Astrocyte of the cerebellum (primary cell): ENCODE data around the gene LAMB4.
A peak's percentile ranks its signal among the peaks of the same experiment; 100 is the strongest.

ENCODE experiments used
- DNase-seq: peaks from one replicate; pipeline ENCODE4 v3.0.0-alpha.2; 2011; ENCODE audit warnings: low read depth
- H3K4me3 ChIP-seq: 2 replicates; pipeline ENCODE4 v1.5.1; 2011; ENCODE audit warnings: mild to moderate bottlenecking, low read depth, low read length, moderate library complexity
- CTCF ChIP-seq: IDR thresholded peaks from 2 replicates; pipeline ENCODE4 v1.5.1; 2012; ENCODE audit warnings: low read length, low read depth, moderate library complexity, mild to moderate bottlenecking; ENCODE audit errors: missing control alignments
- in situ Hi-C: cut with HindIII; loops from 2 replicates; pipeline ENCODE4 v1.10.0; 2017; ENCODE audit warnings: low sequenced_read_pairs

The LAMB4 gene

DNA sequence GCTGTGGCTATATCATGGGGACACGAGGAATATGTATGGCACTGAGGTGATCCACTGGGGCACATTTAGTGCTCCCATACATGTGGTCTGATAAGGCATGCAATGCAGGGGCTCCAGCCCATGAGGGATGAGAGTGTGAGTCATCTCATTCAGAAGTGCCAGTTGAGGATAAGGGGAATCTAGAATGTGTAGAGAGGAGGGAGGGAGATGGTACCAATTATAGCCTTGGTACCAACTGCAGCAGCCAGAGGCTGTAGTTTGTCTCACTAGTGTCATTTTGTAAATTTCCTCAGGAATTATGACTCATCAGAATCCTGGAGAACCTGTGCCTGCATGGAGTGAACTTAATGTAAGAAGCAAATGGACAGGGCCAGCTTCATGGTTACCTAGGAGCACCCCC, 46.2 kb downstream of the LAMB4 start:
- no peak overlapping the region for H3K4me3 ChIP-seq
- TF ChIP-seq CTCF = no peak
- in situ Hi-C loops = no loop called here
- no peak for DNase-seq

GRCh38 chr7:108079648-108080591, 50.2 kb downstream of the LAMB4 start:
- no peak overlapping the region for H3K4me3 ChIP-seq
- TF ChIP-seq CTCF = no peak
- DNase-seq = peak; percentile 86
- in situ Hi-C loops = no loop called here

DNA sequence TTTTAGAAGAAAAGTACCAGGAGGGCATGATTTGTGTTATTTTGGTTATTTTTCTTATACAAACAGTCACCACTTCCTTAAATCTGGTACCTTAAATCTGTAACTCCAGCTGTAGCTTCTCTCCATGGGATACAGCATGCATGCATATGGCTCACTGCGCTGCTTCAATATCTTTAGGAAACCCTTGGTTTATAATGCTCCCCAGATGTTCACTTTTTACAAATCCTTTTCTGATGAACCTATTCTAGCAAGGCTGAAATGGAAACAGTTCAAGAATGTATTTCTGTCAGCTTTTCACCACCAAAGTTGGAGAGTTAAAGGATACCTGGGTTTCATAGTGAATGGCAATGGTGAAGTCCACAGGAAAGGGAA, 50.9 kb downstream of the LAMB4 start:
- no peak for TF ChIP-seq CTCF
- H3K4me3 ChIP-seq = no peak overlapping the region
- in situ Hi-C loops = no loop called here
- DNase-seq = no peak

DNA sequence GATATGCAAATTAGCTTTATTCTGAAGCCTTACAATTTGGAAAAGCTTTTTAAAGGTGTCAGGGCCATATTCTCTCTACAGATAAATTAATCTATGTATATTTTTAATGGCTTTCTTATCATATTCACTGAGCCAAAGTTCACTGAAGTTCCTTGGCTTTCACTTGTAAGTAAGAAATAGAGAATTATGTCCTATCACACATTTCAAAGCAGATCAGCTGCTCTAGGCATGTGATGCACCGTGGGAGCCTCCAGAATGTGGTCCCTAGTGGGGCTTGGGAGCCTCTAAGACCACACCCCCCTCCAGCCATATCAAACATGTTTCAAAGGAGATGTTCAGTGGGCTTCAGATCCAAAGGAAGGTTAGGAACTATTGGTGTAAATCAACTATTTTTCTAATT, 51.5 kb downstream of the LAMB4 start:
- H3K4me3 ChIP-seq = no peak overlapping the region
- no peak for DNase-seq
- in situ Hi-C loops = no loop called here
- TF ChIP-seq CTCF = no peak

- no peak for TF ChIP-seq CTCF
- in situ Hi-C loops = no loop called here
Observed at GRCh38 chr7:108078211-108078673, 51.9 kb downstream of the LAMB4 start.

DNA sequence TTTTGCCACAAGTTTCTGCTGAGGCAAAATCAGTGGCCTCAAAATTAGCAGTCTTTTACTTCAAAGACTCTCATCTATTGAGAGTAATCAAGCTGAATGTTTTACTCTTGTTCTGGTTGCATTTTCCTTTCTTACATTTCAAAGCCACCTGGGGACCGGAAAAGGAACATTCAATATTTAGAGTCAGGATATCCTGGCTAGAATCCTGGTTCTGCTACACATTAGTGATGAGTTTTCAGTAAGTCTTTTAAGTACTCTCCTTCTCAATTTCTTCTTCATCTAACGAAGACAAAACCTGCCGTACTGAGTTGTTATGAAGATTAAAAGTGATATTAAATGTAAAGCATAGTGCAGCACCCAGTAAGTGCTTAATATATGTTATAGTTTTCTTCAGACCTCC, 52.5 kb downstream of the LAMB4 start:
- in situ Hi-C loops = no loop called here
- no peak for DNase-seq
- no peak for TF ChIP-seq CTCF

More at GRCh38 chr7:108078211-108078673, 51.9 kb downstream of the LAMB4 start:
- no peak overlapping the region for H3K4me3 ChIP-seq
- DNase-seq = no peak

More for the DNA sequence above, 52.5 kb downstream of the LAMB4 start:
- no peak overlapping the region for H3K4me3 ChIP-seq
